HepG2 (cell line): ENCODE results near the gene XRCC1. TPM values are rescaled to one million over a fixed set of nuclear protein-coding genes. Genes with fewer than 3 reads are reported as not detected.
A peak's percentile ranks its signal among the peaks of the same experiment; 100 is the strongest.

Experiments
- CREB1 ChIP-seq, 2 experiments: fragments of 450-650 bp in 1 of 2; IDR thresholded peaks; 2 replicates each; pipeline ENCODE4 v1.6.1; 2016 to 2017; ENCODE audit warnings: control low read depth in 1 of 2, mild to moderate bottlenecking in 1 of 2, missing compliant biosample characterization in 1 of 2, missing genetic modification characterization in 1 of 2
- ESRRA ChIP-seq: sonication (generic); formaldehyde crosslinking; IDR thresholded peaks from 2 replicates; pipeline ENCODE4 v1.5.1; 2020; ENCODE audit warnings: mild to moderate bottlenecking, low read depth, missing genetic modification reagents
- KAT8 ChIP-seq: IDR thresholded peaks from 2 replicates; pipeline ENCODE4 v1.6.1; 2016; ENCODE audit warnings: missing genetic modification reagents, missing compliant biosample characterization
- ZFP36L1 ChIP-seq: sonication (generic); formaldehyde crosslinking; IDR thresholded peaks from 2 replicates; pipeline ENCODE4 v1.8.0; 2022; ENCODE audit warnings: mild to moderate bottlenecking, missing genetic modification reagents, moderate library complexity
- ZKSCAN5 ChIP-seq: sonication (generic); formaldehyde crosslinking; IDR thresholded peaks from 2 replicates; pipeline ENCODE4 v1.5.1; 2020; ENCODE audit warnings: mild to moderate bottlenecking, missing genetic modification reagents
- ZNF10 ChIP-seq: sonication (generic); formaldehyde crosslinking; IDR thresholded peaks from 2 replicates; pipeline ENCODE4 v1.4.0; 2020; ENCODE audit warnings: mild to moderate bottlenecking, low read depth, missing genetic modification reagents, borderline replicate concordance
- ZNF12 ChIP-seq: sonication (generic); formaldehyde crosslinking; IDR thresholded peaks from 2 replicates; pipeline ENCODE4 v1.5.0; 2020; ENCODE audit warnings: missing genetic modification reagents
- ZNF160 ChIP-seq: sonication (generic); formaldehyde crosslinking; IDR thresholded peaks from 2 replicates; pipeline ENCODE4 v1.8.0; 2022; ENCODE audit warnings: mild to moderate bottlenecking, inconsistent platforms, missing genetic modification reagents
- ZNF24 ChIP-seq: fragments of 450-650 bp; IDR thresholded peaks from 2 replicates; pipeline ENCODE4 v1.6.1; 2017; ENCODE audit warnings: antibody characterized with exemption, mild to moderate bottlenecking
- ZNF30 ChIP-seq: sonication (generic); formaldehyde crosslinking; IDR thresholded peaks from 2 replicates; pipeline ENCODE4 v1.5.0; 2020; ENCODE audit warnings: mild to moderate bottlenecking, missing genetic modification reagents
- ZNF552 ChIP-seq: sonication (generic); formaldehyde crosslinking; IDR thresholded peaks from 2 replicates; pipeline ENCODE4 v1.9.0; 2022; ENCODE audit warnings: missing genetic modification reagents, mild to moderate bottlenecking, borderline replicate concordance
- ZNF792 ChIP-seq: IDR thresholded peaks from 2 replicates; pipeline ENCODE4 v1.6.1; 2016
- ZNF879 ChIP-seq: sonication (generic); formaldehyde crosslinking; IDR thresholded peaks from 2 replicates; pipeline ENCODE4 v1.8.1; 2023; ENCODE audit warnings: missing genetic modification reagents
- polyA plus RNA-seq, 8 experiments: library from polyadenylated mRNA; depleted of rRNA in 3 of 8; stranded (reverse) in 7 of 8; unstranded in 1 of 8; fragments of >200 nt; fragmentation: Illumina TruSeq in 4 of 8; extraction: Trizol in 4 of 8; gene quantifications; 2 replicates each; pipeline versions ENCODE4 v1.2.1 to v1.2.3, GENCODE V29; 2011 to 2016; ENCODE audit warnings: low read depth in 4 of 8, missing spikeins in 1 of 8, mixed read lengths in 1 of 8; ENCODE audit not compliant: insufficient read depth in 1 of 8
- total RNA-seq, 5 experiments: library from RNA; depleted of rRNA; stranded (reverse); fragments of >200 nt; fragmentation: Illumina TruSeq; extraction: Trizol; gene quantifications; 2 replicates each; pipeline ENCODE4 v1.2.3, GENCODE V29; 2016; ENCODE audit warnings: low read depth in 1 of 5
- TF ChIP-seq, protein P1 (sequence below): sonication (generic); formaldehyde crosslinking; IDR thresholded peaks from 2 replicates; pipeline ENCODE4 v1.5.0; 2020; ENCODE audit warnings: missing genetic modification reagents
- TF ChIP-seq, protein P2 (sequence below): sonication (generic); formaldehyde crosslinking; IDR thresholded peaks from 2 replicates; pipeline ENCODE4 v1.5.0; 2020; ENCODE audit warnings: missing genetic modification reagents
- TF ChIP-seq, protein P3 (sequence below): IDR thresholded peaks from 2 replicates; pipeline ENCODE4 v1.6.1; 2016; ENCODE audit warnings: control low read depth
- TF ChIP-seq, protein P4 (sequence below): sonication (generic); formaldehyde crosslinking; IDR thresholded peaks from 2 replicates; pipeline ENCODE4 v1.4.0; 2020; ENCODE audit warnings: missing genetic modification reagents, borderline replicate concordance
- TF ChIP-seq, protein P5 (sequence below): sonication (generic); formaldehyde crosslinking; conservative IDR thresholded peaks from 2 replicates; pipeline ENCODE4 v1.4.0; 2020; ENCODE audit warnings: missing genetic modification reagents
- TF ChIP-seq, protein P6 (sequence below): IDR thresholded peaks from 2 replicates; pipeline ENCODE4 v1.6.1; 2016; ENCODE audit warnings: missing genetic modification reagents, missing compliant biosample characterization
- TF ChIP-seq, protein P7 (sequence below): sonication (generic); formaldehyde crosslinking; IDR thresholded peaks from 2 replicates; pipeline ENCODE4 v1.9.0; 2021; ENCODE audit warnings: missing genetic modification reagents, borderline replicate concordance
- TF ChIP-seq, protein P8 (sequence below): sonication (generic); formaldehyde crosslinking; IDR thresholded peaks from 2 replicates; pipeline ENCODE4 v1.8.0; 2022; ENCODE audit warnings: missing genetic modification reagents, mild to moderate bottlenecking, inconsistent platforms, borderline replicate concordance

The XRCC1 gene
- total and polyA plus RNA-seq, 2 of the 13 experiments (the other 11 are each of a cell fraction or from before 2014, with no cell fraction given), result 24.7 to 26.3 TPM

DNA sequence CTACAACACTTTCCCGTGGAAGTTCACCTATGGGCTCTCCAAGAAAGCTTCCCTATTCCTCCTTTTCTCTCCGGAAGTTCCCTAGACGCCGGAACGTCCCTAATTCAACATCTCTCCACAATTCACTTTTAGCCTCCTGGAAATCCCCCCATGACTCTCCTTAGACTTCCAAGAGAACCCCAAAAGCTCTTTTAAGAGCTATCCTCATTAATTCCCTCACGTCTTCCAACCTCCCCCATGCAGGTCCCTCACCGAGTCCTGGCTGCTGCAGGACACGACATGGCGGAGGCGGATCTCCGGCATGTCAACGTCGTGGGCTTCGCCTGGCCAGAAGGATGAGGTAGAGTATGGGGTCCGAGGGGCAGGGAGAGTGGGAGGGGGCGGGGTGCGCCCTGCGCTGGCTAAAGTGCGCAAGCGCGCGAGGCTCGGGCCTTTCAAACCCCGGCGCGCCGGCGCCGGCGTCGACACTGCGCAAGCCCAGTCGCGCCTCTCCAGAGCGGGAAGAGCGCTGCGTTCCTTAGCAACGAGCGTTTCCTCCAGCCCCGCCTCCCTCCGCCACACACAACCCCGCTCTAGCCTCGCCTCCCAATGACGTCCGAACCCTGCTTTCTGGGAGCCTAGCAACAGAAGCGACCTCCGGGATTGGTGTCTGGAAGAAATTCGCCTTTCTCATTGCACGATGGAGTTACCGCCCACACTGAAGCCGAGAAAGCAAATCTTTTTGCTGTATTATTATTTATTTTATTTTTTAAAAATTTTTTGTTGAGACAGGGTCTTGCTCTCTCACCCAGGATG, at the start of gene XRCC1, which contains the start of gene PINLYP (continued):
- TF ChIP-seq, protein P1, sequence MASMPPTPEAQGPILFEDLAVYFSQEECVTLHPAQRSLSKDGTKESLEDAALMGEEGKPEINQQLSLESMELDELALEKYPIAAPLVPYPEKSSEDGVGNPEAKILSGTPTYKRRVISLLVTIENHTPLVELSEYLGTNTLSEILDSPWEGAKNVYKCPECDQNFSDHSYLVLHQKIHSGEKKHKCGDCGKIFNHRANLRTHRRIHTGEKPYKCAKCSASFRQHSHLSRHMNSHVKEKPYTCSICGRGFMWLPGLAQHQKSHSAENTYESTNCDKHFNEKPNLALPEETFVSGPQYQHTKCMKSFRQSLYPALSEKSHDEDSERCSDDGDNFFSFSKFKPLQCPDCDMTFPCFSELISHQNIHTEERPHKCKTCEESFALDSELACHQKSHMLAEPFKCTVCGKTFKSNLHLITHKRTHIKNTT (CRISPR knock-in tag), result no peak
- TF ChIP-seq ZFP36L1 (no peak), ZNF792 (CRISPR knock-in tag) (no peak), KAT8 (peak; percentile 87), ESRRA (CRISPR knock-in tag) (no peak), ZNF552 (no peak), ZNF10 (CRISPR knock-in tag) (no peak), ZNF24 (no peak), CREB1 (IDR thresholded peaks at IDR 0.05) (peak; percentile 92), CREB1 (CRISPR knock-in tag; IDR thresholded peaks at IDR 0.05) (peak; percentile 90), ZKSCAN5 (CRISPR knock-in tag) (no peak), ZNF160 (no peak), ZNF12 (no peak), ZNF30 (CRISPR knock-in tag) (no peak), ZNF879 (no peak)
- TF ChIP-seq, protein P2, sequence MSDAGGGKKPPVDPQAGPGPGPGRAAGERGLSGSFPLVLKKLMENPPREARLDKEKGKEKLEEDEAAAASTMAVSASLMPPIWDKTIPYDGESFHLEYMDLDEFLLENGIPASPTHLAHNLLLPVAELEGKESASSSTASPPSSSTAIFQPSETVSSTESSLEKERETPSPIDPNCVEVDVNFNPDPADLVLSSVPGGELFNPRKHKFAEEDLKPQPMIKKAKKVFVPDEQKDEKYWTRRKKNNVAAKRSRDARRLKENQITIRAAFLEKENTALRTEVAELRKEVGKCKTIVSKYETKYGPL, result no peak
- TF ChIP-seq, protein P3, sequence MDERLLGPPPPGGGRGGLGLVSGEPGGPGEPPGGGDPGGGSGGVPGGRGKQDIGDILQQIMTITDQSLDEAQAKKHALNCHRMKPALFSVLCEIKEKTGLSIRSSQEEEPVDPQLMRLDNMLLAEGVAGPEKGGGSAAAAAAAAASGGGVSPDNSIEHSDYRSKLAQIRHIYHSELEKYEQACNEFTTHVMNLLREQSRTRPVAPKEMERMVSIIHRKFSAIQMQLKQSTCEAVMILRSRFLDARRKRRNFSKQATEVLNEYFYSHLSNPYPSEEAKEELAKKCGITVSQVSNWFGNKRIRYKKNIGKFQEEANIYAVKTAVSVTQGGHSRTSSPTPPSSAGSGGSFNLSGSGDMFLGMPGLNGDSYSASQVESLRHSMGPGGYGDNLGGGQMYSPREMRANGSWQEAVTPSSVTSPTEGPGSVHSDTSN, result no peak
- TF ChIP-seq, protein P4, sequence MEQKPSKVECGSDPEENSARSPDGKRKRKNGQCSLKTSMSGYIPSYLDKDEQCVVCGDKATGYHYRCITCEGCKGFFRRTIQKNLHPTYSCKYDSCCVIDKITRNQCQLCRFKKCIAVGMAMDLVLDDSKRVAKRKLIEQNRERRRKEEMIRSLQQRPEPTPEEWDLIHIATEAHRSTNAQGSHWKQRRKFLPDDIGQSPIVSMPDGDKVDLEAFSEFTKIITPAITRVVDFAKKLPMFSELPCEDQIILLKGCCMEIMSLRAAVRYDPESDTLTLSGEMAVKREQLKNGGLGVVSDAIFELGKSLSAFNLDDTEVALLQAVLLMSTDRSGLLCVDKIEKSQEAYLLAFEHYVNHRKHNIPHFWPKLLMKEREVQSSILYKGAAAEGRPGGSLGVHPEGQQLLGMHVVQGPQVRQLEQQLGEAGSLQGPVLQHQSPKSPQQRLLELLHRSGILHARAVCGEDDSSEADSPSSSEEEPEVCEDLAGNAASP, result peak; percentile 11; the same call in 1 of the 2 replicates
- TF ChIP-seq, protein P5, sequence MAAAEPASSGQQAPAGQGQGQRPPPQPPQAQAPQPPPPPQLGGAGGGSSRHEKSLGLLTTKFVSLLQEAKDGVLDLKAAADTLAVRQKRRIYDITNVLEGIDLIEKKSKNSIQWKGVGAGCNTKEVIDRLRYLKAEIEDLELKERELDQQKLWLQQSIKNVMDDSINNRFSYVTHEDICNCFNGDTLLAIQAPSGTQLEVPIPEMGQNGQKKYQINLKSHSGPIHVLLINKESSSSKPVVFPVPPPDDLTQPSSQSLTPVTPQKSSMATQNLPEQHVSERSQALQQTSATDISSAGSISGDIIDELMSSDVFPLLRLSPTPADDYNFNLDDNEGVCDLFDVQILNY, result peak; percentile 92
- TF ChIP-seq, protein P6, sequence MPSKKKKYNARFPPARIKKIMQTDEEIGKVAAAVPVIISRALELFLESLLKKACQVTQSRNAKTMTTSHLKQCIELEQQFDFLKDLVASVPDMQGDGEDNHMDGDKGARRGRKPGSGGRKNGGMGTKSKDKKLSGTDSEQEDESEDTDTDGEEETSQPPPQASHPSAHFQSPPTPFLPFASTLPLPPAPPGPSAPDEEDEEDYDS, result no peak; the same call in 1 of the 2 replicates
- TF ChIP-seq, protein P7, sequence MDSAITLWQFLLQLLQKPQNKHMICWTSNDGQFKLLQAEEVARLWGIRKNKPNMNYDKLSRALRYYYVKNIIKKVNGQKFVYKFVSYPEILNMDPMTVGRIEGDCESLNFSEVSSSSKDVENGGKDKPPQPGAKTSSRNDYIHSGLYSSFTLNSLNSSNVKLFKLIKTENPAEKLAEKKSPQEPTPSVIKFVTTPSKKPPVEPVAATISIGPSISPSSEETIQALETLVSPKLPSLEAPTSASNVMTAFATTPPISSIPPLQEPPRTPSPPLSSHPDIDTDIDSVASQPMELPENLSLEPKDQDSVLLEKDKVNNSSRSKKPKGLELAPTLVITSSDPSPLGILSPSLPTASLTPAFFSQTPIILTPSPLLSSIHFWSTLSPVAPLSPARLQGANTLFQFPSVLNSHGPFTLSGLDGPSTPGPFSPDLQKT (CRISPR knock-in tag), result no peak
- TF ChIP-seq, protein P8, sequence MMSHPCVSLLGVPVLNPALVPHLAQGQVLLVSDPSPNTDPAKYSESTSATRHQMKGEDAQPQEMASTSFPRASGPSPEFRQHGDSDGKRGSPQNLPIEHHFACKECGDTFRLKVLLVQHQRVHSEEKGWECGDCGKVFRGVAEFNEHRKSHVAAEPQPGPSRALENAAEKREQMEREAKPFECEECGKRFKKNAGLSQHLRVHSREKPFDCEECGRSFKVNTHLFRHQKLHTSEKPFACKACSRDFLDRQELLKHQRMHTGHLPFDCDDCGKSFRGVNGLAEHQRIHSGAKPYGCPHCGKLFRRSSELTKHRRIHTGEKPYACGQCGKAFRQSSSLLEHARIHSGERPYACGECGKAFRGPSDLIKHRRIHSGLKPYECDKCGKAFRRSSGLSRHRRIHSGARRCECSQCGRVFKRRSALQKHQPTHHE (CRISPR knock-in tag), result no peak
